SK-N-SH (cell line): ENCODE data around the gene RAD51. TPM values are rescaled to one million over a fixed set of nuclear protein-coding genes. Genes with fewer than 3 reads are reported as not detected.

ENCODE experiments used
- CTCF ChIA-PET: fragments of 300-600, 350-600 bp; formaldehyde crosslinking; extraction: SDS; loops from one replicate; lab custom pipeline; 2021; lab: Yijun Ruan, JAX
- POLR2A ChIA-PET: fragments of 350-600 bp; sonication (Branson Sonifier 250); formaldehyde crosslinking; extraction: SDS; loops from one replicate; lab custom pipeline; 2020; ENCODE audit warnings: antibody characterized with exemption, inconsistent platforms; lab: Yijun Ruan, JAX
- DNase-seq: peaks from one replicate; pipeline ENCODE4 v3.0.0; 2012
- H2AFZ ChIP-seq: fragments of 200-600 bp; sonication (generic); 2 replicates; pipeline ENCODE4 v1.8.1; 2016; ENCODE audit warnings: antibody characterized with exemption, mild to moderate bottlenecking, low read depth
- H3F3A ChIP-seq: fragments of 200-600 bp; sonication (generic); replicated peaks from 2 replicates; pipeline ENCODE3; 2016; ENCODE audit warnings: antibody characterized with exemption, mild to moderate bottlenecking; ENCODE audit not compliant: insufficient read depth
- H3K27ac ChIP-seq, 2 experiments: fragments of 200-500 bp in 1 of 2; fragments of 200-600 bp in 1 of 2; sonication (Bioruptor generic) in 1 of 2; sonication (generic), shearing (Covaris generic) in 1 of 2; 2 replicates each; pipeline versions ENCODE4 v1.5.1 to v1.6.1; 2014 to 2016; ENCODE audit warnings: low read depth in 2 of 2, inconsistent platforms in 1 of 2, low read length in 1 of 2, mild to moderate bottlenecking in 1 of 2, mixed read lengths in 1 of 2
- H3K27me3 ChIP-seq: fragments of 200-600 bp; sonication (generic), shearing (Covaris generic); 2 replicates; pipeline ENCODE4 v1.6.1; 2016; ENCODE audit warnings: mixed run types; ENCODE audit not compliant: insufficient read depth
- H3K36me3 ChIP-seq, 2 experiments: fragments of 200-500 bp in 1 of 2; fragments of 200-600 bp in 1 of 2; sonication (Bioruptor generic) in 1 of 2; sonication (generic) in 1 of 2; replicated peaks in 1 of 2; 2 replicates each; pipeline versions ENCODE3 to v1.5.1; 2014 to 2016; ENCODE audit warnings: low read length in 1 of 2, mild to moderate bottlenecking in 1 of 2; ENCODE audit not compliant: insufficient read depth in 2 of 2, control insufficient read depth in 1 of 2
- H3K4me1 ChIP-seq, 2 experiments: fragments of 200-500 bp in 1 of 2; fragments of 200-600 bp in 1 of 2; sonication (Bioruptor generic) in 1 of 2; sonication (generic), shearing (Covaris generic) in 1 of 2; 2 replicates each; pipeline versions ENCODE4 v1.5.1 to v1.6.1; 2014 to 2016; ENCODE audit warnings: low read depth in 1 of 2, low read length in 1 of 2, mixed run types in 1 of 2; ENCODE audit not compliant: insufficient read depth in 2 of 2, control insufficient read depth in 1 of 2
- H3K4me2 ChIP-seq: fragments of 200-600 bp; sonication (generic), shearing (Covaris generic); 2 replicates; pipeline ENCODE4 v1.6.1; 2017; ENCODE audit warnings: mixed run types
- H3K4me3 ChIP-seq, 2 experiments: fragments of 200-500 bp in 1 of 2; fragments of 200-600 bp in 1 of 2; sonication (Bioruptor generic) in 1 of 2; sonication (generic), shearing (Covaris generic) in 1 of 2; 2 replicates each; pipeline versions ENCODE4 v1.5.1 to v1.8.1; 2014 to 2016; ENCODE audit warnings: low read depth in 2 of 2, inconsistent platforms in 1 of 2, low read length in 1 of 2, mild to moderate bottlenecking in 1 of 2, mixed read lengths in 1 of 2, moderate library complexity in 1 of 2
- H3K79me2 ChIP-seq: fragments of 200-600 bp; sonication (generic); 2 replicates; pipeline ENCODE4 v1.8.1; 2017; ENCODE audit warnings: mild to moderate bottlenecking; ENCODE audit not compliant: insufficient read depth
- H3K9ac ChIP-seq: fragments of 200-600 bp; sonication (generic); 2 replicates; pipeline ENCODE4 v1.6.1; 2017; ENCODE audit warnings: mixed run types
- H3K9me2 ChIP-seq: fragments of 200-600 bp; sonication (generic); 2 replicates; pipeline ENCODE4 v1.6.1; 2017; ENCODE audit warnings: mixed run types
- H3K9me3 ChIP-seq: fragments of 200-600 bp; sonication (generic); 2 replicates; pipeline ENCODE4 v1.6.1; 2017; ENCODE audit warnings: mixed run types, mild to moderate bottlenecking, moderate library complexity
- H4K20me1 ChIP-seq: fragments of 200-600 bp; sonication (generic); 2 replicates; pipeline ENCODE4 v1.6.1; 2017; ENCODE audit warnings: mild to moderate bottlenecking, mixed run types; ENCODE audit not compliant: insufficient read depth
- CHD2 ChIP-seq: fragments of 150-350 bp; IDR thresholded peaks from 2 replicates; pipeline ENCODE4 v1.6.1; 2018; ENCODE audit warnings: low read length; ENCODE audit not compliant: partially characterized antibody
- CTCF ChIP-seq: fragments of 200-600 bp; sonication (generic); IDR thresholded peaks from 2 replicates; pipeline ENCODE4 v1.6.1; 2017; ENCODE audit warnings: antibody characterized with exemption, mild to moderate bottlenecking, moderate library complexity
- FOXM1 ChIP-seq: IDR thresholded peaks from 2 replicates; pipeline ENCODE4 v1.4.0; 2012; ENCODE audit warnings: low read depth, mild to moderate bottlenecking
- GABPA ChIP-seq: IDR thresholded peaks from 2 replicates; pipeline ENCODE4 v1.4.0; 2012; ENCODE audit warnings: low read depth, mild to moderate bottlenecking
- RAD21 ChIP-seq: IDR thresholded peaks from 2 replicates; pipeline ENCODE4 v1.6.1; 2012; ENCODE audit warnings: mild to moderate bottlenecking, low read length
- TAF1 ChIP-seq: IDR thresholded peaks from 2 replicates; pipeline ENCODE4 v1.6.1; 2012; ENCODE audit warnings: low read depth, mild to moderate bottlenecking, low read length, moderate library complexity, borderline replicate concordance
- TEAD4 ChIP-seq: IDR thresholded peaks from 2 replicates; pipeline ENCODE4 v1.4.0; 2012; ENCODE audit warnings: mild to moderate bottlenecking, borderline replicate concordance; ENCODE audit not compliant: insufficient read depth
- YY1 ChIP-seq: IDR thresholded peaks from 2 replicates; pipeline ENCODE4 v1.4.0; 2012; ENCODE audit warnings: low read depth, mild to moderate bottlenecking
- WGBS: methylation state at CpG from one replicate; pipeline ENCODE4 v1.1.6; 2017; ENCODE audit warnings: low lambda C conversion rate; 5-methylcytosine and 5-hydroxymethylcytosine counted together
- polyA plus RNA-seq, 3 experiments: library from polyadenylated mRNA; depleted of rRNA; stranded (reverse); fragments of >200 nt; gene quantifications; 2 replicates each; pipeline ENCODE4 v1.2.3, GENCODE V29; 2012

RAD51 gene
- polyA plus RNA-seq, 1 of the 3 experiments (the other 2 are of a cell fraction), result 7.6 TPM

- H3K79me2 ChIP-seq, result peaks cover 48% of the 10 kb centered on the region
- no peak overlapping the region for H3K9ac ChIP-seq
- H3F3A ChIP-seq, result peaks cover 8% of the 10 kb centered on the region
- no peak overlapping the region for H2AFZ ChIP-seq
- peaks cover 6 to 8% of the 10 kb centered on the region in 2 experiments for H3K36me3 ChIP-seq
- H3K9me2 ChIP-seq, result no peaks in the 10 kb centered on the region
- no peaks in the 10 kb centered on the region for H4K20me1 ChIP-seq
- H3K27me3 ChIP-seq, result no peaks in the 10 kb centered on the region
- no peak overlapping the region for H3K4me2 ChIP-seq
- CTCF ChIA-PET, result interaction anchor here (0.8 kb wide), 1 partner anchor 49 kb away, joined by 3 read pairs; no protein-coding TSS in a partner anchor
- no peaks in the 10 kb centered on the region for H3K9me3 ChIP-seq
- 98% methylated on average over 7 of the region's 7 CpGs for WGBS
- POLR2A ChIA-PET, result no interaction called here
- H3K4me1 ChIP-seq, result peaks cover 0 to 4% of the 10 kb centered on the region in 2 experiments; a peak in 1 of 4 replicates
- no peak for DNase-seq
- TF ChIP-seq GABPA, result no peak
- TF ChIP-seq TAF1, result no peak
- TF ChIP-seq CHD2, result no peak
- H3K4me3 ChIP-seq, result no peak overlapping the region
- H3K27ac ChIP-seq, result no peak overlapping the region
These were observed 2.9 kb downstream of the RAD51 start for GRCh38 chr15:40697916-40698315.

- ChIA-PET POLR2A (no interaction called here), CTCF (interaction anchor here (0.7 to 1.8 kb wide), 3 partner anchors 10 to 45 kb away, joined by 3 to 6 read pairs (median 5); no protein-coding TSS in a partner anchor)
- DNase-seq, result peak; percentile 36
These were observed 7.1 kb downstream of the RAD51 start for GRCh38 chr15:40702077-40702476.

More at GRCh38 chr15:40702077-40702476, 7.1 kb downstream of the RAD51 start:
- Histone ChIP-seq H2AFZ (no peak overlapping the region), H3K4me1 (no peaks in the 10 kb centered on the region), H3K4me3 (no peak overlapping the region), H3K27ac (no peak overlapping the region), H4K20me1 (no peaks in the 10 kb centered on the region), H3K36me3 (peaks cover 6 to 19% of the 10 kb centered on the region in 2 experiments), H3K27me3 (no peaks in the 10 kb centered on the region), H3K4me2 (no peak overlapping the region), H3K9me3 (no peaks in the 10 kb centered on the region), H3K9ac (no peak overlapping the region), H3F3A (no peaks in the 10 kb centered on the region), H3K9me2 (no peaks in the 10 kb centered on the region), H3K79me2 (peaks cover 23% of the 10 kb centered on the region)
- TF ChIP-seq YY1, result no peak
- TF ChIP-seq TEAD4, result no peak
- peak; percentile 53 for TF ChIP-seq CTCF
- TF ChIP-seq RAD21, result peak; percentile 61
- TF ChIP-seq FOXM1, result no peak
- 98% methylated on average over 7 of the region's 7 CpGs for WGBS
